GM12878 (cell line): ENCODE data around the gene NAP1L4. TPM values are rescaled to one million over a fixed set of nuclear protein-coding genes. Genes with fewer than 3 reads are reported as not detected.

Source experiments
- CEBPZ ChIP-seq: fragments of 150-350 bp; IDR thresholded peaks from 2 replicates; pipeline ENCODE4 v1.6.1; 2016; ENCODE audit warnings: low read depth, low read length
- FOXK2 ChIP-seq: fragments of 450-650 bp; IDR thresholded peaks from 2 replicates; pipeline ENCODE4 v1.6.1; 2017; ENCODE audit warnings: mild to moderate bottlenecking, moderate library complexity
- IRF4 ChIP-seq: IDR thresholded peaks from 2 replicates; pipeline ENCODE4 v1.6.1; 2011; ENCODE audit warnings: low read depth, low read length
- KAT2A ChIP-seq: conservative IDR thresholded peaks from 2 replicates; pipeline ENCODE4 v1.6.1; 2011; ENCODE audit warnings: low read depth, low read length; ENCODE audit not compliant: control insufficient read depth
- RB1 ChIP-seq: fragments of 450-650 bp; formaldehyde crosslinking; IDR thresholded peaks from 2 replicates; pipeline ENCODE4 v1.6.1; 2017; ENCODE audit warnings: mild to moderate bottlenecking, borderline replicate concordance
- TCF7 ChIP-seq: IDR thresholded peaks from 2 replicates; pipeline ENCODE4 v1.6.1; 2014; ENCODE audit warnings: antibody characterized with exemption, borderline replicate concordance
- ZBTB33 ChIP-seq: fragments of 450-650 bp; IDR thresholded peaks from 2 replicates; pipeline ENCODE4 v1.6.1; 2017; ENCODE audit warnings: mild to moderate bottlenecking
- polyA plus RNA-seq, 11 experiments: library from polyadenylated mRNA; depleted of rRNA in 4 of 11; unstranded in 6 of 11; stranded (reverse) in 5 of 11; fragments of >200 nt; fragmentation: Nextera tagmentation in 4 of 11; fragmentation: Illumina TruSeq in 1 of 11; extraction: Ambion mirVana in 4 of 11; extraction: Trizol in 1 of 11; gene quantifications; 1 replicate in 1 of 11; 2 replicates in 10 of 11; pipeline versions ENCODE4 v1.2.1 to v1.2.3, GENCODE V29; 2011 to 2016; ENCODE audit warnings: inconsistent platforms in 2 of 11, missing spikeins in 2 of 11, low read depth in 1 of 11
- total RNA-seq, 4 experiments: library from RNA; depleted of rRNA in 3 of 4; stranded (reverse); fragments of >200 nt in 3 of 4; fragmentation: Illumina TruSeq in 1 of 4; extraction: Trizol in 1 of 4; gene quantifications; 2 replicates each; pipeline versions ENCODE4 v1.2.1 to v1.2.3, GENCODE V29; 2013 to 2021

The NAP1L4 gene
- total and polyA plus RNA-seq, 10 of the 15 experiments (the other 5 are each of a cell fraction or from before 2014, with no cell fraction given), result 24.8 to 198 (median 114) TPM

- TF ChIP-seq KAT2A (no peak), IRF4 (no peak), CEBPZ (no peak), ZBTB33 (no peak), RB1 (no peak), FOXK2 (no peak), TCF7 (no peak)
- TF ChIP-seq, all 136 proteins: peak for 0
Observed at GRCh38 chr11:2899080-2899783, 92.9 kb downstream of the NAP1L4 start (continued).
